SK-MEL-5 (cell line): ENCODE measurements around the gene NOM1. TPM values are rescaled to one million over a fixed set of nuclear protein-coding genes. Genes with fewer than 3 reads are reported as not detected.
"Not testable (repeated sequence)": the region's sequence is repeated elsewhere in the genome, so short reads cannot be mapped to it uniquely, and the experiment has no call there.

Experiments used
- DNase-seq: peaks from one replicate; pipeline ENCODE4 v3.0.0-alpha.2; 2016; ENCODE audit warnings: low read depth, low spot score
- in situ Hi-C: cut with HindIII; loops from 2 replicates; pipeline ENCODE4 v1.10.0; 2016; ENCODE audit warnings: low sequenced_read_pairs, high pct_unique_total_duplicates, low pct_unique_long_range_greater_than_20kb
- total RNA-seq: library from RNA; depleted of rRNA; stranded (reverse); fragments of >200 nt; shearing (Covaris generic); gene quantifications from 2 replicates; pipeline ENCODE4 v1.2.3, GENCODE V29; 2014

The NOM1 gene
- total RNA-seq, 1 experiment from 2014 or later, result 17.9 TPM

DNA sequence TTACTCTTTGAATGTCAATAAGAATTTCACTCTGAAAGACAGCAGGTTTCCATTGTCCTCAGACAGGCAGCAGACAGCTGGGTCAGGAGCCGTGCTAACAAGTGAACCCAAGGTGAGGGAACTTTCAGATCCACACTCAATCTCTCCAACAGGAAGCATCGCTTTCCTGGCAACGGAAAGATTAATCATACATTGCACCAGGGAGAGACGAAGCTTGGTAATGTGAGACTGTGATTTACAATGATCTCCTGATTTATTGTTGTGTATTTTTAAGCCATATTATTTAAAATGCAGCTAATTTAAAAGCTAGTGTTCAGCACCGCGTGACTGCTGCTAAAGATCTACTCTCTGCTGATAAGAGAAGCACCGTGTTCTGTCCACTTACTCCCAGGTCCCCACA, 17.5 kb upstream of the NOM1 start:
- in situ Hi-C loops, result no loop called here
- no peak for DNase-seq

- DNase-seq, result no peak
- in situ Hi-C loops, result no loop called here
These were observed 14.3 kb upstream of the NOM1 start for GRCh38 chr7:156935250-156935649.

GRCh38 chr7:156936766-156937165, 12.7 kb upstream of the NOM1 start:
- DNase-seq, in situ Hi-C loops: not testable (repeated sequence)

DNA sequence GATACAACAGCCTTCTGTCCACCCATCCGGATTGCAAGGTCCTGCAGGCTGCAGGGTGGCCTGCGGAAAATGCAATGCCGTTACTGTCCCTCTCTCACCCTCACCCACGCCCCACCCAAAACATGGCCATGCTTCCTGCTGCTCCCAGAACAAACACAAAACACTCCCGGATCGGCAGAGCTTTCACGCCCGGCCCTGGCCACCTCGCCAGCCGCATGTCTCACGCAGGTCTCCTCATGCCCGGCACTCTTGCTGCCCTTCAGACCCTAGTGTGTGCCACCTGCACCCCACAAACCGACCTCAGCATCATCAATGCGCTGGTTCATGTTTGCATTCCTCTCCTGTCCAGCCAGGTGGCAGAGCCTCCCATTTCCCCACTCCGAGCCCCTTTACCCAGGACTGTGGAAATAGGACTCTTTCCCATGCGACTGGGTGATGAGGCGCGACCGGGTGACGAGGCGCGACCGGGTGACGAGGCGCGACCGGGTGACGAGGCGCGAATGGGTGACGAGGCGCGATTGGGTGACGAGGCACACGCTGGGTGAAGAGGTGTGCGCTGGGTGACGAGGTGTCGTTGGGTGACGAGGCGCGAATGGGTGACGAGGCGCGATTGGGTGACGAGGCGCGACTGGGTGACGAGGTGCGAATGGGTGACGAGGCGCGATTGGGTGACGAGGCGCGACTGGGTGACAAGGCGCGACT, 8.9 kb upstream of the NOM1 start:
- no peak for DNase-seq
- in situ Hi-C loops, result no loop called here

DNA sequence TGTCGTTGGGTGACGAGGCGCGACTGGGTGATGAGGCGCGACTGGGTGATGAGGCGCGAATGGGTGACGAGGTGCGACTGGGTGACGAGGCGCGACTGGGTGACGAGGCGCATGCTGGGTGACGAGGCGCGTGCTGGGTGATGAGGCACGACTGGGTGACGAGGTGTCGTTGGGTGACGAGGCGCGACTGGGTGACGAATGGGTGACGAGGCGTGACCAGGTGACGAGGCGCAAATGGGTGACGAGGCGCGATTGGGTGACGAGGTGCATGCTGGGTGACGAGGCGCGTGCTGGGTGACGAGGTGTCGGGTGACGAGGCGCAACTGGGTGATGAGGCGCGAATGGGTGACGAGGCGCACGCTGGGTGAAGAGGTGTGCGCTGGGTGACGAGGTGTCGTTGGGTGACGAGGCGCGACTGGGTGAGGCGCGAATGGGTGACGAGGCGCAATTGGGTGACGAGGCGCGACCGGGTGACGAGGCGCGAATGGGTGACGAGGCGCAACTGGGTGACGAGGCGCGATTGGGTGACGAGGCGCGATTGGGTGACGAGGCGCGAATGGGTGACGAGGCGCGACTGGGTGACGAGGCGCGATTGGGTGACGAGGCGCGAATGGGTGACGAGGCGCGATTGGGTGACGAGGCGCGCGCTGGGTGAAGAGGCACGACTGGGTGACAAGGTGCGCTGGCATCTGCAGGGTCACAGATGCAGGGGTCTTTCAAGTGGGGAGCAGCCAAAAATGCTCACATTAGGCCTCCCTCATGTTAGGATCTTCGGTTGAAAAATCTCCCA, 7.9 kb upstream of the NOM1 start:
- no peak for DNase-seq
- in situ Hi-C loops, result no loop called here

DNA sequence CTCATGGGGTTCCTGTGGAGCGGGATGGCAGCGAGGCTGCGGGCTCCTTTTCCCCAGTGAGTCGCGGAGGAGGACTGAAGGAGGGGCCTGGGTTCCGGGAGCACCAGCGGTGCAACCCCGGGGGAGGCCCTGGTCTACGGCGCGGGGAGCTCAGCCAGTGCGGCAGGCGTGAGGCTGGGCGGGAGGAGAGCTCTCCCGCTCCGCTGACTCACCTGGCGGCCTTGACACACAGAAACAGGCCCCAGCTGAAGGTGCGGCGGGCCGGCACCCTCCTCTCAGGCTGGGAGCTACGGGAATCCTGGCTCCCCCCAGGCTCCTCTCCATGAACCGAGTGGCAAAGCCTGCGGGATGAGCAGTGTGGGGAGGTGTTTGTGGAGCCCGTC, 6.8 kb upstream of the NOM1 start:
- in situ Hi-C loops, result no loop called here

DNA sequence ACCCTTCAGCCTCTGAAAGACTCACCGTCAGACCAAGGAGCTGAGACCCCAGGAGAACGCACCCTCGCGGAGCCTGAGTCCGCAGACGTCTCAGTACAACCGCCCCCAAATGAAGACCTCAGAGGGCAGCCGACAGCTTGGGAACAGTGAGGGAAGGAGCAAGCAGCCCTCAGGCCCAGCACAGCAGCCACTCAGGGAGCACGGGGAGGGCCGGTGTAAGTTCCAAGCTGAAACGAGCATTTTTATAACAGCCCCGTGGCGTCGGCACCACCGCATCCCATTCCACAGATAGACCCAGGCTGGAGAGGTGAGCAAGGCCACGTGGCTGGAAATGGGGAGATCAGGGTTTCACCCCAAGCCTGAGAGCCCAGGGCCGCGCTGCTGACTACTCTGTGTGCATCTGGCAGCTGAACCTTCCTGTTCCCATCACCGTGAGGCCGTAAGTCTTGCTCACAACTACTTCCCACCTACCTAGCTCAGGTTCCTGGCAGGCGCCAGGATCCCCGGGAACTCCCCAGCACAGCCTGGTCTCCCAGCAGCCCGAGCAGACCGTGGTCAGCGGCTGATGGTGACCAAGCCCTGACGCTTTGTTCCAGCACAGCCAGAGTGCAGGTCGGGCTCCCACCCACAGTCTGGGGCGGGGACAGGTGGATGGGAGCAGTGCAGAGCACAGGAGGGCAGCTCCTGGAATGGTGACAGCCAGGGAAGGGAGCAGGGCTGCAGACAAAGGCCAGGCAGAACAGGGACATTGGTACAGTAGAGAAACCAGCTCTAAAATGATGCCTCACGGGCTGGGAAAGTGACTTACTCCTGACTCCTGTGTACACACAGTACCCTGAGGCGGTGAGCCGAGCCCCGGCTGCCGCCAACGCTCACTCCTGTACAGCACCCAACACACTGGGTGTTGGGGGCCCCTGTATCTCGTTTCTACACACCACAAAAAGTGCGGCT, 6.1 kb upstream of the NOM1 start:
- no peak for DNase-seq
- in situ Hi-C loops, result no loop called here

More for the DNA sequence above, 6.8 kb upstream of the NOM1 start:
- no peak for DNase-seq

DNA sequence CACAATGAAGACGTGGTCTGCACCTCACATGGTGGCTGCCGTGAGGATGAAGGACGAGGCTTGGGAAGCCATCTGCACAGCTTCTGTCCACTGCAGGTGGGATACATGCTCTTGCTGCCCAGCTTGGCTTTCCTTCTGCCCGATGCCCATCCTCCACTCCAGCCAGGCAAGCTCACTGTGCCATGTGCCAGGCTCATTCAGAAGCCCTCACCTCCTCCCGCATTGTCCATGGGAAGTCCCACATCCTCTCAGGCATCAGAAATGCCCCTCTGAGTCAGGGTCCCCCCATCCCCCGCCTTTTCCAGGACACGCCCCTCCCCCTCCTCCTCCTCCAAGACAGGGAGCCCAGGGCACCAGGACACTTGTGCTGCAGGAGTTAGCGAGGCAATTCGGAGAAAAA, 4.6 kb upstream of the NOM1 start:
- in situ Hi-C loops, result no loop called here
- DNase-seq, result no peak

- in situ Hi-C loops, result no loop called here
- DNase-seq, result peak; percentile 76
These were observed 2.2 kb upstream of the NOM1 start for GRCh38 chr7:156947120-156947843.

- in situ Hi-C loops, result no loop called here
- DNase-seq, result no peak
These were observed 1.2 kb upstream of the NOM1 start for GRCh38 chr7:156948361-156948760.

GRCh38 chr7:156950381-156950858, 908 bp downstream of the NOM1 start:
- in situ Hi-C loops, result no loop called here
- no peak for DNase-seq

GRCh38 chr7:156953215-156953614, 3.7 kb downstream of the NOM1 start:
- DNase-seq, in situ Hi-C loops: not testable (repeated sequence)

DNA sequence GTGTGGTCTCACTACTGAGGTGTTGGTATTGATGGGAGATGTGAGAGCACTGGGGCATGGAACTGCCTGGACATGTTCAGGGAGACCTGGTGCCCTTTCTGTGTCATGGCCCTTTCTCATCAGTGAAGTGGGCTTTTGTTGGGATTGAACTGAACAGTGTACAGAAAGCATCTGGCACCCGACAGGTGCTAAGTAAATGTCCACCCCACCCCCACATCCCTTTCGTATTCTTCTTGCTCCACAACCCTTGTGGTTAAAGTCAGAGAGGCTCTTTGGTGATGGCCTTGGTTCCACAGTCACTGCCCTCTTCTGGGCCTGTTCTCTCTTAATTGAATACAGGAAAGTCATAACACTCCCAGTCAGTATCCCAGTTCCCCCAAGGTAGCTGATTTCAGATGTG, 5.4 kb downstream of the NOM1 start:
- in situ Hi-C loops, result no loop called here

GRCh38 chr7:156956727-156957126, 7.2 kb downstream of the NOM1 start:
- in situ Hi-C loops, result no loop called here
- DNase-seq, result no peak

More for the DNA sequence above, 5.4 kb downstream of the NOM1 start:
- DNase-seq, result no peak

DNA sequence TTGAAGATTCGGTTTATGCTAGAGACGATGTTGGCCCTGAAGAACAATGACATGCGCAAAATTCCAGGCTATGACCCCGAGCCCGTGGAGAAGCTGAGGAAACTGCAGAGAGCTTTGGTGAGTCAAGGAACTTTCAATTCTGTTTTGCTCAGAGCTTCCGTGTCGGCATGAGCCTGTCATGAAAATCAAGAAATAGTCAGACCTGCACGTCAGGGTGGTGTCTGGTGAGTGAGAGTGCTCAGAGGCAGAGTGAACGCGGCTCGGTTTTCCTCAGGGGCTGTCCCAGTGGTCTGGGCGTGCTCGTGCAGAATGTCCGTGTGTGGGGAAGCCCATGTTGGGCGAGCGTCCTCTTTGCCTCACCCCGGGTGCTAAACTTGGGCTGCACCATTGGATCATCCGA, 12.6 kb downstream of the NOM1 start:
- DNase-seq, result no peak
- in situ Hi-C loops, result no loop called here

DNA sequence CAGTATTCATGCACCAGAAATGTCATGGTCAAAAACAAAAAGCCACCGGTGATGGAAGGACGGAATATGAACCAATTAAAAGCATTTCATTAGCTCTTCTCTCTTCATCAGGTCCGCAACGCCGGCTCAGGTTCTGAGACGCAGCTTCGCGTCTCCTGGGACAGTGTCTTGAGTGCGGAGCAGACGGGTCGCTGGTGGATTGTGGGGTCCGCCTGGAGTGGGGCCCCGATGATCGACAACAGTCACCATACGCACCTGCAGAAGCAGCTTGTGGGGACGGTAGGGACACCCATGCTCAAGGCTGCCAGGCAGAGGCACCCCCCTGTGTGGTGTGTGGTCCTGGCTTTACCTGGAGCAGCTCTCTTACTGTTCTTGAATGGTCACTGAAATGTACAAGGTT, 13.4 kb downstream of the NOM1 start:
- in situ Hi-C loops, result no loop called here
- DNase-seq, result no peak

- no peak for DNase-seq
- in situ Hi-C loops, result no loop called here
These were observed 14.0 kb downstream of the NOM1 start for GRCh38 chr7:156963472-156963871.
